GM20431 (cell line): ENCODE measurements around the gene EDEM1.
"Not testable (repeated sequence)": the region's sequence is repeated elsewhere in the genome, so short reads cannot be mapped to it uniquely, and the experiment has no call there.

Experiments used
- in situ Hi-C: fragments of 300-500 bp; cut with MseI, MboI; formaldehyde crosslinking; loops from one replicate; pipeline ENCODE4 v1.15.0; 2020; ENCODE audit warnings: low sequenced_read_pairs; ENCODE audit not compliant: unreplicated experiment

Gene EDEM1

DNA sequence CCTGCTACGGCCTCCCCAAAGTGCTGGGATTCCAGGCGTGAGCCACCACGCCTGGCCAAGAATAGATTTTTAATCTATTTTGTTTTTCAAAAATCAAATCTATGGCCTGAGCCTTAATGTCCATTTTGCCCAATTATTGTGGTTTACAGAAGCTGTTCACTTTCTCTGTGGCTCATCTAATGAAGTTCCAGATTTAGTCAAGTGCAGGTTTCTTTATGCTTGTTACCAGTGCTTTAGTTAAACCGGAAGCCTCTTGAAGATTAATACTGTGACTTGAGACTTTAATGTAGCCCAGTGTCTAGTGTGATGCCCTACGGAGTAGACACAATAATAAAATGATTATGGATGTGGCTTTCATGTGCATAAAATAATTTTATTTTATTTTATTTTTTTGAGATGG, 16.5 kb upstream of the EDEM1 start:
- in situ Hi-C loops, result no loop called here

GRCh38 chr3:5172018-5172417, 15.5 kb upstream of the EDEM1 start:
- in situ Hi-C loops, result no loop called here

- in situ Hi-C loops, result not testable (repeated sequence)
These were observed 8.5 kb upstream of the EDEM1 start for GRCh38 chr3:5179036-5179435.

DNA sequence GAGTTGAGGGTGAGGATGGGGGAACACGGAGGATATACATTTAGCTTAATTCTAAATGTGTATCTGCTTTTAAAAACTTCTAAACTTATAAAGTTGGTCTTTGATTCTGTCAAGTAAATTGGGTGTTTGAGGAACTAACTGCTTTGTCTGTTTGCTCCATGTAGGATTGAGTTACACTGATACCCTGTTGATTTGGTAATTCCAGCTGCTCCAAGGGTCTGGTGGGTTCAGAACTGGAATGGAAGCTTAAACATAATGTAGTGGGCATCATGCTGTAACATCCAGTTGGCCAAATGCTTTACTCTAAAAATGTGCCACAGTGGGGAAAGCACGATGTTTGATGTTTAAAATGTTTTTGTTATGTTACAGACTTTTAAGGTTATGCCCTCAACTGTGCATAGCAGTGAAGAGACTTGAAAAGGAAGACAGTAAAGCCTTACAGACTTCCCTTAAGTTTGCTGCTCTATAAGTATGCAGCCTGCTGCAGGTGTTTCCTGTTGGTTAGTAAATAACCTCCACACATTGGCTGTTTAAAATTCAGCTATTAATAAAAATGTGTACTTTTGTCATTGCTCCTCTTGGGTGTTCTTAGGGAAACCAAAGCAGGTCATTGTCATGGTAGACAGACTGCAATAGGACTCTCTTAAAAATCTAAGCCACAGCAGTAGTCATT, 5.9 kb upstream of the EDEM1 start:
- in situ Hi-C loops, result no loop called here

GRCh38 chr3:5183714-5184113, 3.8 kb upstream of the EDEM1 start:
- in situ Hi-C loops, result not testable (repeated sequence)

GRCh38 chr3:5184499-5184898, 3.0 kb upstream of the EDEM1 start:
- in situ Hi-C loops, result no loop called here

- in situ Hi-C loops, result no loop called here
These were observed 2.3 kb upstream of the EDEM1 start for GRCh38 chr3:5185093-5185673.

GRCh38 chr3:5186089-5186857, 1.2 kb upstream of the EDEM1 start:
- in situ Hi-C loops, result no loop called here

DNA sequence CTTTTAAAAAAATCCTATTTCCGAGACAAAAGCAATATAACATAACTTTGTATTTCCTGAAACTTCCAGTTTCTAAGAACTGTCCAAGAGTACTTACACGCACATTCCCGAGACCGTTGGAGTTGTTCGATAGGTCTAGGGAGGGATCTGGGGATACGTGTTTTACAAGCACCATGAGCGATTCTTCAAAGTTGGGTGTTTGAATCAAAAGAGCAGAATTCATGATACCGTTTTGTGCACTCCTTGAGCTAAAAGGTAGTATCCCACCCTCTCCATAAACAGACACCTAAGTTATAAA, 700 bp upstream of the EDEM1 start:
- in situ Hi-C loops, result no loop called here

DNA sequence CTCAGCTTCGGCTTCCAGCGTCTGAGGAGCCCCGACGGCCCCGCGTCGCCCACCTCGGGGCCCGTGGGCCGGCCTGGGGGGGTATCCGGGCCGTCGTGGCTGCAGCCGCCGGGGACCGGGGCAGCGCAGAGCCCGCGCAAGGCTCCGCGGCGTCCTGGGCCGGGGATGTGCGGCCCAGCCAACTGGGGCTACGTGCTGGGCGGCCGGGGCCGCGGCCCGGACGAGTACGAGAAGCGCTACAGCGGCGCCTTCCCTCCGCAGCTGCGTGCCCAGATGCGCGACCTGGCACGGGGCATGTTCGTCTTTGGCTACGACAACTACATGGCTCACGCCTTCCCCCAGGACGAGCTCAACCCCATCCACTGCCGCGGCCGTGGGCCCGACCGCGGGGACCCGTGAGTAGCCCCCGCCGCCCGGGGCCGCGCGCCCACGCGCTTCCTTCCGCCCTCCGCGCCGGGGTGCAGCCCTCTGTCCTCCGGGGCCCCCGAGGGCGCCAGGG, 462 bp downstream of the EDEM1 start:
- in situ Hi-C loops, result no loop called here

DNA sequence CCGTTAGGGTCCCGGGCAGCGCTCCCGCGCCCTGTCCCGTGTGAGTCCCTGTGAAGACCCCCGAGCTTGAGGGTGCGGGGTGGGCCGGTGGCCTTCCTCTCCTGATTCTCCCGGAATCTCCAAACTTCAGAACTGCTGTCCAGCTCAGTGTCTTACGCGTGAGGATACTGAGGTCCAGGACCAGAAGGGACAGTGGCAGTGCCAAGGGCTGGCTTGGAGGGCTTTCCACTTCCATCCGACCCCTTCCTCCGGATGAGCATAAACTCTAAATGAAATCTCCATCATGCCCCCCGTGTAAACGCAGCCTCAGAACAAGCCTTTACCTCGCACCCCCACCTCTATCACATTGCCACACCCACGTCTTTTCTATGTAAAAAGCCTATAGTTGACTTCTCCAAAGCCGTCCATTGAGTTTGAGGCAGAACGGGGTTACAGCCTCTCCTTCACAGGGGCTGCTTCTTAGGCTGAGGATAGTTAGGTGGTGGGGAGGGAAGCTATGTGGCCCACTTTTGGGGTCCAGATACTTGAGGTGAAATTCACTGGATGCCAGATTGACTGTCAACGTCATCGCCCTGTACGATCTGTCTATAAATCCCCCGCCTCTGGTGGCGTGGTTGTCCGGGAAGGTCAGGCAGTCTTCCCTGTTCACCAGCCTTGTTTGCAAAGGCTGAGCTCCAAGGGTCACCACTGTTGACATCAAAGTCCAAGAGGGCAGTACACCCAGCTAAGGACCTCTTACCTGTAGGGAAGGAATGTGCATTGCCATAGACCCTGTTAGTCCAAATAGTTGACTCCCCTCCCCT, 1.1 kb downstream of the EDEM1 start:
- in situ Hi-C loops, result no loop called here

DNA sequence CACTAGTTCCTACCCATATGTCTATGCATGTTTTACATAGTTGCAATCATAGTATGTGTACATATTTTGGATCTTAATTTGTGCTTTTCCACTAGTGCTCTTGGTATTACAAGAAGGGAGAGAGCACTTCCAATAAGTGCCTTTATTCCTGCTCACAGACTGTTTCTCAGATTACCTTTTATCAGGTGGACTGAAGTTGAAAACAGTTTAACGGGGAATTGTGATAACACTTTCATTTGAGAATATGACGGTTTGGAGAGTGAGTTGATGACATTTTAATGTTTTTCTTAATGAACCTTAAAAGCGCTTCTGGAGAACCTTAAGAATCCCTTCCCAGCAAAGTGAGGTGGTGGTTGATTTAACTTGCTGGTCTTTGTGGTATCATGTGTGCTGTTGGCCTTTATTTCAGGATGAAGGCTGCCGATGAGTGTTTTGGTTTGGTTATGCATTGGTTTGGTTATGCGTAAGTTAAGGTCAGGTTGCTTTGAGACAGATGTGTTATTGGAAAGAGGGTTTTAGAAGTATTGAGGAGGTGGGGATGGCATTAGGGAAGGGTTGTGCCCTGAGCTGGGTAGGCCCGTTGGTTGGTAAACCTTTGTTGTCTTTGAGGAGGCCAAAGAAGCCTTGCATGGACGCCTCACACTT, 2.8 kb downstream of the EDEM1 start:
- in situ Hi-C loops, result no loop called here

DNA sequence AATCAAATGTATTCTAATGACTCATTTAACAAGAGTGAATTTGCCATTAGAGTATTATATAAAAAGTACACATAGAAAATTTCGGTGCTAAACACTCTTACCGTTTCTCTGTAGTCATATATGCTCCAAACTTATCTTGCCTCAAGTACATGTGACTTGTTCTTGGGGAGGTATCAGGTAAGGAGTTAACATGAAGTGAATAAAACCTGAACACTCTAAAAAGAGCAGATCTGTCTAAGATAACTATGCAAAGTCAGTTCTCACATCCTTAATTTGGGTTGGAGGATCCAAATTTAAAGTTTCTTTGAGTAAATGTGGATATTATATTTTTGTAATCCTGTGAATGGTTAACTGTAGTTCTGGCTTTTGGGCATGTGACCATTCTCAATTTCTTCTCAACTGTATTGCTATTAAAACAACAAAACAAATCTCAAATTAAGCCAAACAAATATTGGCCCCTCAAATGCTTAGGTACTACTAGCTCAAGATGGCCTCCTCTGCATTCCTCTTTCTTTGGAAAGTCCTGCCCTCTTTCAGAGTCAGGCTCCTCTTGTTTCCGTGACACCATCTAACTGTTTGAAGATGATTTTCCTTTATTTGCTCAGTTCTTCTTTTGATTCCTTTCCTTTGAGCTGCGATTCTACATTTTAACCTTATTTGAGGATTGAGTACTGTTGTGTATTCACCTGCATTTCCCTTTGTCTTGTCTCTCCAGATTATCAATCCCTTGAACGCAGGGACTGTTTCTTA, 4.2 kb downstream of the EDEM1 start:
- in situ Hi-C loops, result no loop called here

DNA sequence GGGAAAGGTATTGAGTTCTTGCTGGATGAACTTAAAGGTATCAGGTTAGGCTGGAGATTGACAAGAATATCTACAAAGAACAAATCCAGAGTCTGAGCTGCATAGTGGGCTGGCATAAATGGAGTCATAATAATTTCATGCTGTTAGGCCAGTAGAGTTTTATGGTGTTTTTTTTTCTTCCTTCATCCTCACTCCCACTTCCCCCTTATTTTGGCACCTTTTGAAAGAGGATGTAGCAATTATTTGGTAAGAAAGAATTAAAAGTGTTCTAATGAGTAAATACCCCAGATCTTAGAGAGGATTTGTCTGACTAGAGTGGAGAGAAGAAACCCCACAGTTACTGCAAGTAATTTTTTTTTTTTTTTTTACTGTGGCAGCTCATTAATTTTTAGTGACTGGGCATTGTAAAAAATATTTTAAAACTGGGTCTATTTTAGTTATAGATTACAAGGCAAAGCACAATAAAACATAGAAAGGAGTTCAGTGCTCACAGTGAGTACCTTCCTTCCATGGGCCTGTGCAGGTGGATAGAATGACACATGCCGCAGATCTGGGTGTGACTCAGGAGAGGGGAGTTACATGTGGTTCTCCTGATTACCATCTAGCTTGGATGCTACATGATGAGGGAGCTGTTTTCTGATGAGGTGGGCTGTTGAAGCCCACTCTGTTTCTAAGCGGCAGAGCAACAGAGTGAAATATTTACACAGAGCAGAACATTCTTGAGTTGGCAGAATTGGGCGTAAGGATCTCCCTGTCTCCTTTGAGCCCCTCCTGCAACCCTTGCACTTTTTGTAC, 5.3 kb downstream of the EDEM1 start:
- in situ Hi-C loops, result no loop called here

GRCh38 chr3:5194341-5194740, 6.8 kb downstream of the EDEM1 start:
- in situ Hi-C loops, result no loop called here

DNA sequence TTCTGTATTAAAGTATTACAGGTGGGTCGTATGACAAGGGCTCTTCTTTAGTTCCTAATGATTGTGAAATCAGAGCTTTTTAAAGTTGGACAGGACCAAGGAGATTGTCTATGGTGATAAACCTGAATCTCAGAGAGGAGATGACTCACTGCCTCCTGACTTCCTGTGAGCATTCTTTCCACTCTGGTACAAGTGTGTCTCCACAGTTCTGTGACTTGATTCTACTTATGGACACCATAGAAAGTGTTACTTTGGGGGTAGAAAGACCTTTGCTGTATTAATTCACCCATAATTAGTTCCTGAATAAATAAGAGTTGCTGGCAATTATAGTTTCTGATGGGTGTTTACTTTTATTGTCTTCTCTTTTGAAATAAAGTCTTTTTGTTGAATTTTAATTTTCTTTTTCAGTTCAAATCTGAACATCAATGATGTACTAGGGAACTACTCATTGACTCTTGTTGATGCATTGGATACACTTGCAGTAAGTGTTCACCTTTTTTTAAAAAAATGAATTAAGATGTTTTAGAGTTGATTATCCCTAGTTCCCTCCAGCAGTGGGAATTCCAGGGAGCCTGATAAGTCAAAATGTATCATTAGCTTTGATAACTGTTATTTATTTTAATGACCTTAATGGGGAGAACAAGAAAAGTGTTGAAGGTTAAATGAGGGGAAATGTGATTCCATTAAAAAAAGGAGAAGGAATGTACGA, 7.4 kb downstream of the EDEM1 start:
- in situ Hi-C loops, result no loop called here

GRCh38 chr3:5195605-5196004, 8.1 kb downstream of the EDEM1 start:
- in situ Hi-C loops, result no loop called here

DNA sequence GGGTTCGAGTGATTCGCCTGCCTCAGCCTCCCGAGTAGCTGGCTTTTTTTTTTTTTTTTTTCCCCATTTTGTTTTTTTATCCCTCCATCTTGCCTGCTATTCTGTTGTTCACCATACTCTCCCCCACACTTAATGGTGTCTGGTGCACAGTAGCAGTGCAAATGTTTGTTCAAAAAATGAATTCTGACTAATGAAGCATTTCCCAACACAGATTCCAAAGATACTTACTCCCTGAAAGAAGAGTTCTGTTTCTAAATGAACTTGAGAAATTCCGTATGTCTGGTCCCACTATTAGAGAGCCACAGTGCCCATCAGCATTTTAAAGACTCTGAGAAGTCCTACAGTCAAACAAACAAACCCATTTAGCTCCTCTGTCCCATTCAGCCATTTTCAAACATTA, 9.5 kb downstream of the EDEM1 start:
- in situ Hi-C loops, result no loop called here
